GM12872 (cell line): ENCODE results near the gene ERLIN1.

Experiments used
- TF ChIP-seq, protein P1 (sequence below): IDR thresholded peaks from 3 replicates; pipeline ENCODE4 v1.5.1; 2011; ENCODE audit warnings: low read depth, mild to moderate bottlenecking, low read length, moderate library complexity; ENCODE audit not compliant: insufficient read depth

The ERLIN1 gene

DNA sequence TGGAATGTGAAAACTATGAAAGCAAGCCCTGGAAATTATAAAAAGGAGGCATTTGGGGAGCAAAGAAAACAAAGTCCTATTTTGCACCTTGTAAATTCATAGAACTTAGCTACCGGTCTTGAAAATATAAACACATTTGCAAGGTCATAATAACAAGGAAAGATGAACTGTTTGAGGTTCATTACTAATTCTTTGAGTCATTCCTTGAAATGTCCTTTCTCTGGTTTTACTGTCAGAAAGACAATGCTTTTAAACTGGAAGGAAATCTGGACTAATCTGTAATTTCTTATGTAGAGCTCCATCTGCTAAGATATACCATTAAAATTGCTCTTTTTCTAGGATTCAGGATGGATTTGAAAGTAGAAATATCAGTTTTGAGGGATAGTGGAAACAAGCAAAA is 1.4 kb downstream of the ERLIN1 start:
- TF ChIP-seq, protein P1, sequence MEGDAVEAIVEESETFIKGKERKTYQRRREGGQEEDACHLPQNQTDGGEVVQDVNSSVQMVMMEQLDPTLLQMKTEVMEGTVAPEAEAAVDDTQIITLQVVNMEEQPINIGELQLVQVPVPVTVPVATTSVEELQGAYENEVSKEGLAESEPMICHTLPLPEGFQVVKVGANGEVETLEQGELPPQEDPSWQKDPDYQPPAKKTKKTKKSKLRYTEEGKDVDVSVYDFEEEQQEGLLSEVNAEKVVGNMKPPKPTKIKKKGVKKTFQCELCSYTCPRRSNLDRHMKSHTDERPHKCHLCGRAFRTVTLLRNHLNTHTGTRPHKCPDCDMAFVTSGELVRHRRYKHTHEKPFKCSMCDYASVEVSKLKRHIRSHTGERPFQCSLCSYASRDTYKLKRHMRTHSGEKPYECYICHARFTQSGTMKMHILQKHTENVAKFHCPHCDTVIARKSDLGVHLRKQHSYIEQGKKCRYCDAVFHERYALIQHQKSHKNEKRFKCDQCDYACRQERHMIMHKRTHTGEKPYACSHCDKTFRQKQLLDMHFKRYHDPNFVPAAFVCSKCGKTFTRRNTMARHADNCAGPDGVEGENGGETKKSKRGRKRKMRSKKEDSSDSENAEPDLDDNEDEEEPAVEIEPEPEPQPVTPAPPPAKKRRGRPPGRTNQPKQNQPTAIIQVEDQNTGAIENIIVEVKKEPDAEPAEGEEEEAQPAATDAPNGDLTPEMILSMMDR, result no peak

DNA sequence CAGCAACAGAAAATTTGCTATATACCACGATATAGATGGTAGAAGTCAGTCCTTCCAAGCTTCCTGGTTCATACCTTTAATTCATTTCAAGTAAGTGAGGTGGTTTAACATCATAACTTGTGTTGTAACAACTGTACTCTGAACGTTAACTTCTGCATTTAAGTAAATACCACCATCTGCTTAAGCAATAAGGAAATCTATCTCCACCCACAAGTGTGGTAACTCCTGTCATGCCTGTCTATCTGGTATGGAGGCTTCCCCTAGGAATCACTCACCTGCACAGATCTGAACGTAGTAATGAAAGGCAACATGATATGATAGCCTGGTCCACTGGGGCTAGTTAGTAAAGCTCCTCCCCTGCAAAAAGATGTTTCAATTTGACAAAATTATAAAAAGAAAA is 2.3 kb downstream of the ERLIN1 start:
- TF ChIP-seq, protein P1, result no peak

DNA sequence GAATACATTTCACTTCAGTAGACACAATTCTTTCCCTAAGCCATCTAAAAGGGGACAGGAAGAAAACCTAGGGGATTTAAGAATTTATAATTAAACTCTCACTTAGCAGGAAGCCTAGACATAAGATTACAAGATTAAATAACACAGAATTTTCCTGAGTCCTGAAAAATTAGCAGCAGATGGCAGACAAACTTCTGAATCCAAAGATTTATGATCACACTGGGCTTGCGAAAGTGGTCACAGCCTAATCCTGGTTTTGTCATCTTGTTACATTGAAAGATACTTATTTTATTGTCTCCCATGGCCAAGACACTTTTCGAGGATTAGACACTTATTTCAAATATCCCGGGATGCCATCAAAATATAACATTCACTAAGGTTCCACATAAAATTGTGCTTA is 2.9 kb downstream of the ERLIN1 start:
- TF ChIP-seq, protein P1, result no peak

DNA sequence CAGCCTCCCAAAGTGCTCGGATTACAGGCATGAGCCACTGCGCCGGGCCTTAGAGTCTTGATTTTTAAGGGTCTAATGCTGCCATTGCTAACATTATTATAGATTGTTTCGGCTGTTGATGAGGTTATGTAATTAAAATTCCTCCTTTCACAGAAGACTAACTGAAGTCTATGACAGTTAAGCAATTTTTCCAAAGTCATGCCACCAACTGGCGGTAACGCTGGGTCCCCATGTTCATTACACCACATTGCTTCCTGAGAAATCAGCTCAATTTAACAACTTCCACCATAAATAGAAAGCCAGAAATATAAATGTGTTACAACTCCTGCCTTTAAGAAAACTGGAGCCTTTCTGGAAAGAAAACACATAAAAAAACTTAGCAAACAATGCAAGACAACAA is 3.5 kb downstream of the ERLIN1 start:
- TF ChIP-seq, protein P1, result no peak

DNA sequence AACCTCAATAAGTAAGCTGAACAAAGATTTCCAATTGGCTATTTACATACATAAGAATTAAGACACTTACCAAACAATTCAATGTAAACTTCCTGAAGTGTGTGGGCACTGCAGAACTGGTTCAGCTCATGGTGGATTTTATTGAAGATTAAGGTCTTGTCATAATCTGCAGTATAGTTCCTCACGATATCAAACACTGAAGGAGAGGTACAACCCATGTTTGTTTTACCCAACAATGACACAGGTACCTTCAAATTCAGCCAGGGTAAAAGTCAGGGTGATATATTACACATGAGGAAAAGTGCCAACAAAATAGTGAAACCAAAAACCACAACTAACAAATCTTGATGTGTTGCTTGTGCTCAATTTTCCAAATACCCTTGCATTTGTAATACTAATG is 10.0 kb downstream of the ERLIN1 start:
- TF ChIP-seq, protein P1, result no peak

DNA sequence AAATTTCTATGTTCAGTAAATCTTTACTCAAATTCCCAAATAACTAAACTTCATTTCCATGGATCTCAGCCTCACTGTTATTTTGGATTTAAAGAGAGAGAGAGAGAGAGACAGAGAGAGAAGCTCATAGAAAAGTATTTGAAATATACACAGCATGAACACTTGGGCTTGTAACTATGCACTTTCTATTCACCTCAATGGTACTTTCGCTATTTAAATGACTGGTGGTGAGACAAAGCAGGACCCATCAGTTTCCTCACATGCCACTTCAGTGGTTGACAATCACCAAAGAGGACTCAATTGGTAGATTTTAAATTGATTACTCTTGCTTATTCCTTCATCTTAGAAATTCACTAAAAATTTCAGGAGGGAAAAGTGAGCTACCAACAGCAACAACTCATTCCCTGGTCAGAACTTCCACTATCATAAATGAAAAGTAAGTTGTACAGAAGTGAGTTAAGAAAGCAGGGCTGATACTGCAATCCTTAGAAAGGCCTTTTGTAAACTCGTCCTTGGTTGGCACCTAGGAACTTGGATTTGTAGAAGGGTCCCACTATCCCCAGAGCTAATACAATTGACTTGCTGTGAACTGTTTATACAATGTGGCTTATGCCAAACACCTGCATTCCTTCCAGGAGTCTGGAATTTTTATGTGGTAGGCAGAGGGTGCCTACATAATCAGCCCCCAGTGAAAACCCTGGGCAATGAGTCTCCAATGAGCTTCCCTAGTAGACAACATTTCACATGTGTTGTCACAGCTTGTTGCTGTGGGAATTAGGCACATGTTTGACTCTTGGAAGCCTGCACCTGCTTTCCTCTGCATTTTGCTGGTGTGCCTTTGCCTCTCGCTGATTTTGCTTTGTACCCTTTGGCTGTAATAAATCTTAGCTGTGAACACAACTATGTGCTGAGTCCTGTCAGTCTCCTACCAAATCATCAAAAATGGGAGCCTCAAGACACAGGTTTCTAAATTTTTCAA is 10.8 kb downstream of the ERLIN1 start:
- TF ChIP-seq, protein P1, result no peak

- TF ChIP-seq, protein P1, result no peak
Measured at GRCh38 chr10:100173035-100173434, 12.8 kb downstream of the ERLIN1 start.
